GM21737 (cell line): ENCODE results near the gene ATN1.

Source experiments
- ATAC-seq: cut with Tn5 transposase; IDR thresholded peaks from one replicate; pipeline ENCODE4 v1.9.1; 2021; ENCODE audit warnings: mild to moderate bottlenecking, moderate library complexity; ENCODE audit not compliant: unreplicated experiment

ATN1 gene

GRCh38 chr12:6944381-6945186 lies 16.8 kb downstream of the ATN1 start:
- peak; percentile 33 for ATAC-seq

DNA sequence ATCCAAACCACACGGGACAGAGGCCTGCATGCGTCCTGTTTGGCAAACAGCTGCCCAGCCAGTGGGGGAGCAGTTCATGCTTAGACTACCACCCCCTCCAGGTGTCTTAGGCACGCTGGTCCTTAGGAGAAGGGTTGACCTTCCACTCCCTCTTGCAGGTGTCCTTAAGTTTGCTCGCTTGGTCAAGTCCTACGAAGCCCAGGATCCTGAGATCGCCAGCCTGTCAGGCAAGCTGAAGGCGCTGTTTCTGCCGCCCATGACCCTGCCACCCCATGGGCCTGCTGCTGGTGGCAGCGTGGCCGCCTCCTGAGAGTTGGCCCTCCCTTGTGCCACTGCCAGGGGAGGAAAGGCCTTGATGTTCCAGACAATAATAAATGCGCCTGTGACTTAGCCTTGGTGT lies 17.9 kb downstream of the ATN1 start:
- ATAC-seq = no peak

GRCh38 chr12:6946033-6946919 lies 18.5 kb downstream of the ATN1 start:
- ATAC-seq = peak; percentile 25

DNA sequence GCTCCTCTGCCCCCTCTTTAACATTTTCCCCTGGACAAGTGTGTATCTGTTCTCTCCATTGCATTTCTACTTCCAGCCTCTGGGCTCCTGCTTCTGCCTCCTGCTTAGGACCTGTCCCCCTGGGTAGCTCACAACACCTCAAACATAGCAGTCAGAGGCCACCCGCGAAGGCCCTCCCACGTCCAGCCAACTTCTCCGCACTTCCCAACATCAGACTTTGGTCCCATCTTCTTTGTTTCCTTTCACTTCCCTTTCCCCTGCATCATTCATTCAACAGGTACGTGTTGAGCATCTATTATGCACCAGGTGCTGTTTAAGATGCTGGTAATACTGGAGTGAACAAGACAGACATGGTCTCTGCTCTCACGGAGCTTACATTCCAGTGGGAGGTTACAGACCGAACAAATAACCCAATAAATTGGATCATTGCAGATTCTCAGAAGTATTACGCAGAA lies 19.2 kb downstream of the ATN1 start:
- ATAC-seq = no peak

GRCh38 chr12:6947615-6948014 lies 19.9 kb downstream of the ATN1 start:
- ATAC-seq = no peak

- no peak for ATAC-seq
Observed at GRCh38 chr12:6948873-6949594, 21.3 kb downstream of the ATN1 start.

DNA sequence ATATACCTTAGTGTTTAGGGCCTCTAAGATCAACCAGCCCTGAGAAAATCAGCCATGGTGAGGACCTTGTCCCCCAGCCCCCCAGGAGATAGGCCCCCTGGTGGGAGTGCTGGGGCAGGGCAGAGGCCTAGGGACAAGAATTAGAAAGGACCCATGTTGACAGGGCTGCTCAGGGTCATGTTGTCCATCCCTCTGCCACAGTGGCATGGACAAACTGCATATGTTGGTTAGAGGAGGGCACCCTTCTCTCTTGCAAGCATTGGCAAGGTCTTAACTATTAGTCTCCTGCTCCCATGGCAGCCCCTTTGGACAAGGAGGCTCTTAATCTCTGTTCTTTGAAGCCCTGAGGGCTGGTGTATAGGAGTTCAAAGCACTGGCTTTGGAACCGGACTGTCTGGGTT lies 22.6 kb downstream of the ATN1 start:
- ATAC-seq = no peak

GRCh38 chr12:6950811-6951540 lies 23.2 kb downstream of the ATN1 start, which contains the start of gene PTPN6:
PTPN6 (plus strand) TSS chr12:6951356; CDS start chr12:6951513, 157 bp downstream.
- no peak for ATAC-seq

DNA sequence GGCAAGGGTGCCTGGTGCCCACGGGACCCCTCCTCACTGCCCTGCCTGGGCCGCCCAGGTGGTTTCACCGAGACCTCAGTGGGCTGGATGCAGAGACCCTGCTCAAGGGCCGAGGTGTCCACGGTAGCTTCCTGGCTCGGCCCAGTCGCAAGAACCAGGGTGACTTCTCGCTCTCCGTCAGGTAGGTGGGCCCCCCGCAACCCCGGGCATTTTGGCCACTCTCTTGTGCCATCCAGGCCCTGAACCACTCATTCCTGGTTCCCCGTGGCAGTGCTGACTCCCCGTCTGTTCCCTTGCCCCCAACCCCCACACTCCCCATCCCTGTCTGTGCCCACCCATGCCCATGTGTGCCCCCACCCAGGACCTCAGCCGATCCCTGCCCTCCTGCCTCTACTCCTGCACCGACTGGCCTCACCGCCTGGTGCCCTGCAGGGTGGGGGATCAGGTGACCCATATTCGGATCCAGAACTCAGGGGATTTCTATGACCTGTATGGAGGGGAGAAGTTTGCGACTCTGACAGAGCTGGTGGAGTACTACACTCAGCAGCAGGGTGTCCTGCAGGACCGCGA lies 23.9 kb downstream of the ATN1 start:
- no peak for ATAC-seq

- no peak for ATAC-seq
Observed at GRCh38 chr12:6952121-6952862, 24.5 kb downstream of the ATN1 start.

GRCh38 chr12:6952863-6953441 lies 25.2 kb downstream of the ATN1 start:
- ATAC-seq = no peak

GRCh38 chr12:6953442-6954315 lies 25.9 kb downstream of the ATN1 start:
- ATAC-seq = peak; percentile 39

DNA sequence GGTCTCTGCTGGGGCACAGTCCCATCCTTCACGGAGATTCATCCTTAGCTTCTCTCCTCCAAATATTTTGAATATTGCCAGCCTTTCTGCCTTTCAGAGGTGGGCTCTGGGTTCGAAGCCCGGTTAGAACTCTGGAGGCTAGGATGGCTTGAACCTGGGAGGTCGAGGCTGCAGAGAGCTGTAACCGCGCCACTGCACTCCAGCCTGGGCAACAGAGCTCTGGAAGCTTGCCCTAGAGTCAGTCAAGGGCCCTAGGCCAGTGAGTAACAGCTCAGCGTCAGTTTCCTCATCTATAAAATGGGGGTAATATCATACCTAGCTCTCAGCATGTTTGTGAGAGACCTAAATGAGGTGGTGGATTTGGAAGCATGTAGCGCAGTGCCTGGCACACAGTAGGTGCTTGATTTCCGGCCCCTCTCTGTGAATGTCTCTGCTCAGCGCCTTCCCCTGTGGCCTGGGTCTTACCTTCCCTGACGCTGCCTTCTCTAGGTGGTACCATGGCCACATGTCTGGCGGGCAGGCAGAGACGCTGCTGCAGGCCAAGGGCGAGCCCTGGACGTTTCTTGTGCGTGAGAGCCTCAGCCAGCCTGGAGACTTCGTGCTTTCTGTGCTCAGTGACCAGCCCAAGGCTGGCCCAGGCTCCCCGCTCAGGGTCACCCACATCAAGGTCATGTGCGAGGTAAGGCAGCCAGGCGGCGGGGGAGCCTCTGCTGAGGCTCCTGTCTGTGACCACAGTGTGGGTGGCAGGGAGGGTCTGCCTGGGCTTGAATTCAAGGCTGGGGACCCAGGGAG lies 26.8 kb downstream of the ATN1 start:
- ATAC-seq = no peak

DNA sequence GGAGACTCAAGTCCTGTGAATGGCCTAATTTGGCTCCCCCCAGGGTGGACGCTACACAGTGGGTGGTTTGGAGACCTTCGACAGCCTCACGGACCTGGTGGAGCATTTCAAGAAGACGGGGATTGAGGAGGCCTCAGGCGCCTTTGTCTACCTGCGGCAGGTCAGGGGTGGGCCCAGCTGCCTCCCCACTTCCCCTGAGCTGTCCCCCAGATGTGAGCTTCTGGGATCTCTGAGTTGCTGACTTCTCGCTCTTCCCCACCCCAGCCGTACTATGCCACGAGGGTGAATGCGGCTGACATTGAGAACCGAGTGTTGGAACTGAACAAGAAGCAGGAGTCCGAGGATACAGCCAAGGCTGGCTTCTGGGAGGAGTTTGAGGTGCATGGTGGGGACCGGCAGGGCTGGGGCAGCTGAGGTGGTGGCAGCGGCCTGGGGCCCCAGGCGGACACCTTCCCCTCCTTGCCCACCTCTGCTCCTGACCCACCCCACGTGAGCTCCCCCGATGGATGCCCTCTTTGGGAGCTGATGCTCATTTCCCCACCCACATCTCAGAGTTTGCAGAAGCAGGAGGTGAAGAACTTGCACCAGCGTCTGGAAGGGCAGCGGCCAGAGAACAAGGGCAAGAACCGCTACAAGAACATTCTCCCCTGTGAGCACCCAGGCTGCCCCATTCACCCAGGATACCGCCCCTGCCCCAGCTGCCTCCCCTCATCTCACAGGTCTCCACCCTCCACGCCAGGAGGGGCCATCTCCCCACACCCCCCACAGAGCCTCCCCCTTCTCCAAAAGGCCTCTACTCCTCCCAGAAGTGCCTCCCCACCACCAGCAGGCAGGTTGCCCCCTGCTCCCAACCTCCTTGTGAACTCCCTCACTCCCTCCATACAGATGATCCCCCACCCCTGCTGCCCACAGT lies 27.6 kb downstream of the ATN1 start:
- no peak for ATAC-seq

DNA sequence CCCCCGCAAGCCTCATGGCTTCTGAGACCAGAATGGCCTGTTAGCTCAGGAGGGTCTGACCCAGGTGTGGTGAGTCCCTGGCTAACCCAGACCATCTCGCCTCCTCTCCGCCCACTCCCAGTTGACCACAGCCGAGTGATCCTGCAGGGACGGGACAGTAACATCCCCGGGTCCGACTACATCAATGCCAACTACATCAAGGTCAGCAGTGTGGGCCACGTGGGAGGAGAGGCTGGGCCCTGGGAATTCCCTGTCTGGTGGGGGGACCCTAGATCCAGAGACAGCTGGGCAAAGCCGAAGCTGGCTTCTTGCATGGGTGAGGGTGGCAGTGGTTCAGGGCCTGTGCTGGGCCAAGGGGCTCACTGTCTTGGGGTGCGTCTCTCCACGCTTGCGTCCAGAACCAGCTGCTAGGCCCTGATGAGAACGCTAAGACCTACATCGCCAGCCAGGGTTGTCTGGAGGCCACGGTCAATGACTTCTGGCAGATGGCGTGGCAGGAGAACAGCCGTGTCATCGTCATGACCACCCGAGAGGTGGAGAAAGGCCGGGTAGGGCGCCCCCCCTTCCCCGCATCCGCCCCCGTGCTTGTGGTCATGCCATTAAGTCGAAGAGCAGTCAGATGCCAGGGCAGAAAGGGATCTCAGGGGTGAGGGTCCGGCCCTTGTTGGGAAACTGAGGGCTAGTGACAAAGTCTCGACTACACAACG lies 28.4 kb downstream of the ATN1 start:
- ATAC-seq = no peak
